ENCODE results near the gene HM13.

The HM13 gene

DNA sequence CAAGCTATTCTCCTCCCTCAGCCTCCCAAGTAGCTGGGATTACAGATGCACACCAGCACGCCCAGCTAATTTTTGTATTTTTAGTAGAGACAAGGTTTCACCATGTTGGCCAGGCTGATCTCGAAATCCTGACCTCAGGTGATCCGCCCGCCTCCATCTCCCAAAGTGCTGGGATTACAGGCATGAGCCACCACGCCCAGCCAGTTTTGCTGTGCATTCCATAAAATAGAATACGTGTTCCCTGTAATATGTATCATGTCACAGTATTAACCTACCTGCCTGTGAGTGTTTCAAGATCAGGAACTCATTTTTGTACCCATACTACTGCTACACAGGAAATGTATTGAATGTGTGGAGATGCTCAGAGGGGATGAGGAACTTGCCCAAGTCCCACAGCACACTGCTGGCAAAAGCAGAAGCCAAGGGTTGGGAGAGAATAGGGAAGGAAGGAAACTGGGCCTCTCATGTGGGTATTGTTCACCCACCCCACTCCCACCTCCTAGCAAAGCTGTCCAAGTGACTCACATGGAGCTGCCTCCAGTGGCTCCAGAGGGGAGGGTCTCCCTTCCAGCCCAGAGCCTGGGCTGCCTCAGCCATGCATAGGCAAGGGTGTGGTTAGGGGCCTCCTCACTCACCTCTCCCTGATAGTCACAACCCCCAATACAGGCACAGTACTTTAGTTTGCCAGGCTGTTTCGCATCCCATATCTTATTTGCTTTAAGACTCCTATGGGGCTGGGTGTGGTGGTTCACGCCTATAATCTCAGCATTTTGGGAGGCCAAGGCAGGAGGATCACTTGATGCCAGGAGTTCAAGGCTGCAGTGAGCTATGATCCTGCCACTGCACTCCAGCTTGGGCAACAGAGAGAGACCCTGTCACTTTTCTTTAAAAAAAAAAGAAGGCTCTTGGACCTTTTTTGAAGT lies 9.4 kb downstream of the HM13 start:
- no peak for TF ChIP-seq FOXM1 (IDR thresholded peaks at IDR 0.05; ENCODE audit: borderline replicate concordance, low read depth)
- no peak for TF ChIP-seq EGR1 (IDR thresholded peaks at IDR 0.05)
- TF ChIP-seq RAD21 (IDR thresholded peaks at IDR 0.05; ENCODE audit: low read depth): no peak
- TF ChIP-seq, protein P1, sequence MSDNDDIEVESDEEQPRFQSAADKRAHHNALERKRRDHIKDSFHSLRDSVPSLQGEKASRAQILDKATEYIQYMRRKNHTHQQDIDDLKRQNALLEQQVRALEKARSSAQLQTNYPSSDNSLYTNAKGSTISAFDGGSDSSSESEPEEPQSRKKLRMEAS (IDR thresholded peaks at IDR 0.05): no peak
- no peak for TF ChIP-seq YY1 (IDR thresholded peaks at IDR 0.05; ENCODE audit: low read depth)
- no peak for TF ChIP-seq ZBTB7A (IDR thresholded peaks at IDR 0.05; ENCODE audit: low read depth)
- no peak for TF ChIP-seq CREB1 (IDR thresholded peaks at IDR 0.05; ENCODE audit: low read depth)
- TF ChIP-seq, protein P2, sequence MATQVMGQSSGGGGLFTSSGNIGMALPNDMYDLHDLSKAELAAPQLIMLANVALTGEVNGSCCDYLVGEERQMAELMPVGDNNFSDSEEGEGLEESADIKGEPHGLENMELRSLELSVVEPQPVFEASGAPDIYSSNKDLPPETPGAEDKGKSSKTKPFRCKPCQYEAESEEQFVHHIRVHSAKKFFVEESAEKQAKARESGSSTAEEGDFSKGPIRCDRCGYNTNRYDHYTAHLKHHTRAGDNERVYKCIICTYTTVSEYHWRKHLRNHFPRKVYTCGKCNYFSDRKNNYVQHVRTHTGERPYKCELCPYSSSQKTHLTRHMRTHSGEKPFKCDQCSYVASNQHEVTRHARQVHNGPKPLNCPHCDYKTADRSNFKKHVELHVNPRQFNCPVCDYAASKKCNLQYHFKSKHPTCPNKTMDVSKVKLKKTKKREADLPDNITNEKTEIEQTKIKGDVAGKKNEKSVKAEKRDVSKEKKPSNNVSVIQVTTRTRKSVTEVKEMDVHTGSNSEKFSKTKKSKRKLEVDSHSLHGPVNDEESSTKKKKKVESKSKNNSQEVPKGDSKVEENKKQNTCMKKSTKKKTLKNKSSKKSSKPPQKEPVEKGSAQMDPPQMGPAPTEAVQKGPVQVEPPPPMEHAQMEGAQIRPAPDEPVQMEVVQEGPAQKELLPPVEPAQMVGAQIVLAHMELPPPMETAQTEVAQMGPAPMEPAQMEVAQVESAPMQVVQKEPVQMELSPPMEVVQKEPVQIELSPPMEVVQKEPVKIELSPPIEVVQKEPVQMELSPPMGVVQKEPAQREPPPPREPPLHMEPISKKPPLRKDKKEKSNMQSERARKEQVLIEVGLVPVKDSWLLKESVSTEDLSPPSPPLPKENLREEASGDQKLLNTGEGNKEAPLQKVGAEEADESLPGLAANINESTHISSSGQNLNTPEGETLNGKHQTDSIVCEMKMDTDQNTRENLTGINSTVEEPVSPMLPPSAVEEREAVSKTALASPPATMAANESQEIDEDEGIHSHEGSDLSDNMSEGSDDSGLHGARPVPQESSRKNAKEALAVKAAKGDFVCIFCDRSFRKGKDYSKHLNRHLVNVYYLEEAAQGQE (IDR thresholded peaks at IDR 0.05; ENCODE audit: low read depth): no peak
- TF ChIP-seq, protein P3, sequence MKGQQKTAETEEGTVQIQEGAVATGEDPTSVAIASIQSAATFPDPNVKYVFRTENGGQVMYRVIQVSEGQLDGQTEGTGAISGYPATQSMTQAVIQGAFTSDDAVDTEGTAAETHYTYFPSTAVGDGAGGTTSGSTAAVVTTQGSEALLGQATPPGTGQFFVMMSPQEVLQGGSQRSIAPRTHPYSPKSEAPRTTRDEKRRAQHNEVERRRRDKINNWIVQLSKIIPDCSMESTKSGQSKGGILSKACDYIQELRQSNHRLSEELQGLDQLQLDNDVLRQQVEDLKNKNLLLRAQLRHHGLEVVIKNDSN (IDR thresholded peaks at IDR 0.05): no peak
- TF ChIP-seq EP300 (IDR thresholded peaks at IDR 0.05; ENCODE audit: borderline replicate concordance): no peak
- TF ChIP-seq NFIC (IDR thresholded peaks at IDR 0.05): no peak
- TF ChIP-seq CEBPB (IDR thresholded peaks at IDR 0.05): no peak
- TF ChIP-seq TEAD4 (IDR thresholded peaks at IDR 0.05): no peak
- TF ChIP-seq TCF12 (IDR thresholded peaks at IDR 0.05; ENCODE audit: low read depth): no peak

DNA sequence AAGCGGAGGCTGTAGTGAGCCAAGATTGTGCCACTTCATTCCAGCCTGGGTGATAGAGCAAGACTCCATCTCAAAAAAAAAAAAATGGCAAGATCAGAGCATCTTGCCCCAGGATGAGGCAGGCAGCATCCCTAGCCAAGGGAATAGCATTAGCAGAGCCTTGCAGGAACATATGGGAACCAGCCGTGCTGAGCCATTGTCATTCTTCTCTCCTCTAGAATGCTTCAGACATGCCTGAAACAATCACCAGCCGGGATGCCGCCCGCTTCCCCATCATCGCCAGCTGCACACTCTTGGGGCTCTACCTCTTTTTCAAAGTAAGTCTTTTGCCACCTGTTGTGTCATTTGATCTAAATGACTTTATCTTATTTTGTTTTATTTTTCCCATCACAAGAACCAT lies 13.0 kb downstream of the HM13 start:
- TF ChIP-seq ZBTB7A (IDR thresholded peaks at IDR 0.05; ENCODE audit: low read depth): no peak
- no peak for TF ChIP-seq FOXM1 (IDR thresholded peaks at IDR 0.05; ENCODE audit: borderline replicate concordance, low read depth)
- TF ChIP-seq, protein P2 (IDR thresholded peaks at IDR 0.05; ENCODE audit: low read depth): no peak
- TF ChIP-seq TEAD4 (IDR thresholded peaks at IDR 0.05): no peak
- no peak for TF ChIP-seq RAD21 (IDR thresholded peaks at IDR 0.05; ENCODE audit: low read depth)
- TF ChIP-seq TAF1 (IDR thresholded peaks at IDR 0.05; ENCODE audit: low read depth): no peak
- TF ChIP-seq, protein P3 (IDR thresholded peaks at IDR 0.05): no peak
- TF ChIP-seq CEBPB (IDR thresholded peaks at IDR 0.05): no peak
- TF ChIP-seq EP300 (IDR thresholded peaks at IDR 0.05; ENCODE audit: borderline replicate concordance): no peak
- no peak for TF ChIP-seq EGR1 (IDR thresholded peaks at IDR 0.05)
- TF ChIP-seq TCF12 (IDR thresholded peaks at IDR 0.05; ENCODE audit: low read depth): no peak

DNA sequence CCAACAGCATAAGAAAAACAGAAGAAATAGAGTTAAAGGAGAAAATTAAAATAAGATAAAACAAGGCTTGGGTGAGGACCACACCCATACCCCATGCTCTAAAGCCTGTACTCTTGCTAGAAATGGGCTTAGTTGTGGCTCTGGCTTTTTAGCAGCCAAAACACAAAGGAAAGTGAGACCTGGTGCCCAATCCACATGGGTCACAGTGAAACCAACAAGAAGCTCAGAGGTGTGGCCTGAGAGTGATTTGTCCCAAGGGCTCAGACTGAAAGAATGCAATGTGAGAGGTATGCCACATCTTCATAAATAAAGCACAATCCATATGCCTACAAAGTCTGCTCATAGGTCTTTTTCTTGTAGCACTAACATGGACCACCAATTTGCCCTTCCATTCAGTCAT lies 21.1 kb downstream of the HM13 start:
- TF ChIP-seq TAF1 (IDR thresholded peaks at IDR 0.05; ENCODE audit: low read depth) (no peak), TCF12 (IDR thresholded peaks at IDR 0.05; ENCODE audit: low read depth) (no peak), EGR1 (IDR thresholded peaks at IDR 0.05) (no peak), EP300 (IDR thresholded peaks at IDR 0.05; ENCODE audit: borderline replicate concordance) (no peak), YY1 (IDR thresholded peaks at IDR 0.05; ENCODE audit: low read depth) (no peak), CREB1 (IDR thresholded peaks at IDR 0.05; ENCODE audit: low read depth) (no peak), CEBPB (IDR thresholded peaks at IDR 0.05) (no peak), TEAD4 (IDR thresholded peaks at IDR 0.05) (no peak), RAD21 (IDR thresholded peaks at IDR 0.05; ENCODE audit: low read depth) (no peak), ZBTB7A (IDR thresholded peaks at IDR 0.05; ENCODE audit: low read depth) (no peak)
- TF ChIP-seq, protein P3 (IDR thresholded peaks at IDR 0.05): no peak
- TF ChIP-seq, protein P2 (IDR thresholded peaks at IDR 0.05; ENCODE audit: low read depth): no peak
- TF ChIP-seq, protein P1 (IDR thresholded peaks at IDR 0.05): no peak

All from Ishikawa (cell line).